HG02610 (cell line): ENCODE data around the gene TMEM212.

Experiments used
- ATAC-seq: cut with Tn5 transposase; IDR thresholded peaks from one replicate; pipeline ENCODE4 v1.9.1; 2021; ENCODE audit warnings: mild to moderate bottlenecking, moderate library complexity; ENCODE audit not compliant: unreplicated experiment

TMEM212 gene

GRCh38 chr3:171833789-171834460, 9.2 kb upstream of the TMEM212 start:
- peak; percentile 69 for ATAC-seq

- ATAC-seq: no peak
Observed at GRCh38 chr3:171834461-171834801, 8.7 kb upstream of the TMEM212 start.

GRCh38 chr3:171835116-171835515, 8.0 kb upstream of the TMEM212 start:
- no peak for ATAC-seq

- ATAC-seq: no peak
Observed at GRCh38 chr3:171835613-171836012, 7.5 kb upstream of the TMEM212 start.

GRCh38 chr3:171836855-171837254, 6.3 kb upstream of the TMEM212 start:
- ATAC-seq: no peak

- no peak for ATAC-seq
Observed at GRCh38 chr3:171837698-171838097, 5.5 kb upstream of the TMEM212 start.

GRCh38 chr3:171838218-171838720, 4.9 kb upstream of the TMEM212 start:
- ATAC-seq: no peak

- ATAC-seq: no peak
Observed at GRCh38 chr3:171839270-171839669, 3.9 kb upstream of the TMEM212 start.

- ATAC-seq: no peak
Observed at GRCh38 chr3:171840445-171840810, 2.7 kb upstream of the TMEM212 start.

- ATAC-seq: no peak
Observed at GRCh38 chr3:171840811-171841619, 2.1 kb upstream of the TMEM212 start.

- no peak for ATAC-seq
Observed at GRCh38 chr3:171841620-171842000, 1.5 kb upstream of the TMEM212 start.

GRCh38 chr3:171844873-171845272, 1.7 kb downstream of the TMEM212 start:
- ATAC-seq: no peak

- no peak for ATAC-seq
Observed at GRCh38 chr3:171845481-171846284, 2.5 kb downstream of the TMEM212 start.

- ATAC-seq: peak; percentile 99
Observed at GRCh38 chr3:171846597-171846996, 3.4 kb downstream of the TMEM212 start.

- no peak for ATAC-seq
Observed at GRCh38 chr3:171847133-171847532, 4.0 kb downstream of the TMEM212 start.

GRCh38 chr3:171847595-171848259, 4.6 kb downstream of the TMEM212 start:
- no peak for ATAC-seq

- ATAC-seq: no peak
Observed at GRCh38 chr3:171849617-171850319, 6.6 kb downstream of the TMEM212 start.

- no peak for ATAC-seq
Observed at GRCh38 chr3:171850320-171850959, 7.3 kb downstream of the TMEM212 start.

GRCh38 chr3:171850960-171851659, 8.0 kb downstream of the TMEM212 start:
- ATAC-seq: no peak
